Astrocyte (in vitro differentiated cells and primary cell): ENCODE results near the gene ZNF462. TPM values are rescaled to one million over a fixed set of nuclear protein-coding genes. Genes with fewer than 3 reads are reported as not detected.
"Not testable (repeated sequence)": the region's sequence is repeated elsewhere in the genome, so short reads cannot be mapped to it uniquely, and the experiment has no call there.

Source experiments
- DNase-seq: peaks from one replicate; pipeline ENCODE4 v3.0.0-alpha.2; 2010; ENCODE audit warnings: low read depth
- FAIRE-seq: peaks from 2 replicates; lab custom pipeline; 2011; peaks lifted over from hg19 to GRCh38; lab: Jason Lieb, UNC
- H2AFZ ChIP-seq: 2 replicates; pipeline ENCODE4 v1.6.0; 2012; ENCODE audit warnings: low read depth, low read length, inconsistent platforms
- H3K27ac ChIP-seq: 2 replicates; pipeline ENCODE4 v1.5.1; 2011; ENCODE audit warnings: low read depth, low read length, inconsistent platforms
- H3K27me3 ChIP-seq: 2 replicates; pipeline ENCODE4 v1.6.0; 2011; ENCODE audit warnings: low read length, inconsistent platforms; ENCODE audit not compliant: insufficient read depth
- H3K36me3 ChIP-seq: 2 replicates; pipeline ENCODE4 v1.5.1; 2011; ENCODE audit warnings: low read length, inconsistent platforms; ENCODE audit not compliant: insufficient read depth
- H3K4me1 ChIP-seq: 2 replicates; pipeline ENCODE4 v1.5.1; 2011; ENCODE audit warnings: low read length, inconsistent platforms; ENCODE audit not compliant: insufficient read depth
- H3K4me2 ChIP-seq: 2 replicates; pipeline ENCODE4 v1.6.0; 2012; ENCODE audit warnings: low read length, inconsistent platforms
- H3K4me3 ChIP-seq: 2 replicates; pipeline ENCODE4 v1.5.1; 2011; ENCODE audit warnings: low read depth, mild to moderate bottlenecking, low read length, inconsistent platforms; ENCODE audit not compliant: insufficient read depth
- H3K79me2 ChIP-seq: 2 replicates; pipeline ENCODE4 v1.6.0; 2012; ENCODE audit warnings: mild to moderate bottlenecking, low read length, inconsistent platforms; ENCODE audit not compliant: insufficient read depth
- H3K9ac ChIP-seq: 2 replicates; pipeline ENCODE4 v1.6.0; 2012; ENCODE audit warnings: mild to moderate bottlenecking, low read length, inconsistent platforms
- H3K9me3 ChIP-seq: 2 replicates; pipeline ENCODE4 v1.5.1; 2012; ENCODE audit warnings: low read depth, mild to moderate bottlenecking, low read length, inconsistent platforms; ENCODE audit not compliant: insufficient read depth
- H4K20me1 ChIP-seq: 2 replicates; pipeline ENCODE4 v1.6.0; 2012; ENCODE audit warnings: low read length, inconsistent platforms; ENCODE audit not compliant: insufficient read depth
- H3K27ac Mint-ChIP-seq: one replicate; pipeline ENCODE4 v1.8.0; 2021; ENCODE audit warnings: mild to moderate bottlenecking, mixed read lengths; ENCODE audit not compliant: unreplicated experiment
- H3K27me3 Mint-ChIP-seq: one replicate; pipeline ENCODE4 v1.8.0; 2021; ENCODE audit warnings: low read depth, mixed read lengths; ENCODE audit not compliant: unreplicated experiment
- H3K36me3 Mint-ChIP-seq: one replicate; pipeline ENCODE4 v1.8.0; 2021; ENCODE audit warnings: low read depth, mixed read lengths; ENCODE audit not compliant: unreplicated experiment
- H3K4me1 Mint-ChIP-seq: one replicate; pipeline ENCODE4 v1.8.0; 2021; ENCODE audit warnings: low read depth, mixed read lengths; ENCODE audit not compliant: unreplicated experiment
- H3K4me3 Mint-ChIP-seq: one replicate; pipeline ENCODE4 v1.8.0; 2021; ENCODE audit warnings: mild to moderate bottlenecking, moderate library complexity, mixed read lengths; ENCODE audit not compliant: unreplicated experiment
- H3K9me3 Mint-ChIP-seq: one replicate; pipeline ENCODE4 v1.8.0; 2021; ENCODE audit warnings: mild to moderate bottlenecking, mixed read lengths; ENCODE audit not compliant: unreplicated experiment
- EZH2 ChIP-seq: IDR thresholded peaks from 2 replicates; pipeline ENCODE4 v1.6.1; 2012; ENCODE audit warnings: mild to moderate bottlenecking, low read length, inconsistent platforms; ENCODE audit not compliant: insufficient read depth
- total RNA-seq: library from RNA; stranded (reverse); gene quantifications from 2 replicates; pipeline ENCODE4 v1.2.1, GENCODE V29; 2021
- TF ChIP-seq, protein P1 (sequence below): IDR thresholded peaks from 2 replicates; pipeline ENCODE4 v1.5.1; 2011; ENCODE audit warnings: low read depth, mild to moderate bottlenecking, inconsistent platforms, low read length, moderate library complexity; ENCODE audit not compliant: insufficient read depth

Gene ZNF462
- total RNA-seq, 1 donor from 2014 or later: 126 TPM

DNA sequence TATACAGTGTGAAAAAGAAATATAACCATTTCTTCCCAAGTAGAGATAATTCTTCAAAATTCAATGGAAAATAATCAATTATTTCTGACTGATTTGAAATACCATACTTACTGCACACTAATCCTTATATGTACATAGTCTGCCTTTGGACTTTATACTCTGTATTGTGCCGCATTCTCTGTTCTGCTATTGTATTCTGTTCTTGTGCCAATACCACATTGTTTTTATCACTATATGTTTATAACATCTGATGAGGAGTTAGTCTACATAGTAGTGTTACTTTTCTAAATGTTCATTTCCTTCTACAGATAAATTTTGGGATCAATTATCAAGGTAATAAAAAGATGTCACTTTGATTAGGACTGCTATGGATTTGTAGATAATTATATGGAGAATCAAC lies 16.7 kb upstream of the ZNF462 start:
- no peaks in the 10 kb centered on the region for H3K36me3 Mint-ChIP-seq
- no peak for FAIRE-seq

DNA sequence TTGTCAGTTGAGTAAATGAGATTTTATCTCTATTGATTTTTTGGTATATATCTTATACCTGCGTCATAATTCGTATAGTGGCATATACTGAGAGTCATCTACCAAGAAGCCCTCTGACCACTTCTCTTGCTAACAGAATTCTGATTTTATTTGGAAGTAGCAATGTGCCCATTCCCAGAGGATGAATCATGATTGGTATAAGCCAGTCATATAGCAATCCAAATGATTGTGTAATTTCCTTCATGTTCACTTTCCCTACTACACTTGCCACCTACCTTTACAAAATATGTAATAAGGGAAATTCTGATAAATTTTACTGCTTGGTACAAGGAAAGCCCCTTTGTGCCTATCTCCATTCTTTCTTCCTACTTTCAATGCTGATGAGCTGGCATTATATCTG lies 16.1 kb upstream of the ZNF462 start:
- H3K36me3 ChIP-seq: no peaks in the 10 kb centered on the region
- Mint-ChIP-seq H3K9me3 (no peaks in the 10 kb centered on the region), H3K36me3 (no peaks in the 10 kb centered on the region), H3K27ac (no peak overlapping the region), H3K4me3 (no peak overlapping the region), H3K4me1 (peaks cover 3% of the 10 kb centered on the region), H3K27me3 (no peaks in the 10 kb centered on the region)
- H3K9me3 ChIP-seq: no peaks in the 10 kb centered on the region
- H4K20me1 ChIP-seq: no peaks in the 10 kb centered on the region
- no peak overlapping the region for H2AFZ ChIP-seq
- no peak overlapping the region for H3K9ac ChIP-seq
- H3K27me3 ChIP-seq: no peaks in the 10 kb centered on the region
- no peak overlapping the region for H3K27ac ChIP-seq
- no peak overlapping the region for H3K4me3 ChIP-seq
- TF ChIP-seq, protein P1, sequence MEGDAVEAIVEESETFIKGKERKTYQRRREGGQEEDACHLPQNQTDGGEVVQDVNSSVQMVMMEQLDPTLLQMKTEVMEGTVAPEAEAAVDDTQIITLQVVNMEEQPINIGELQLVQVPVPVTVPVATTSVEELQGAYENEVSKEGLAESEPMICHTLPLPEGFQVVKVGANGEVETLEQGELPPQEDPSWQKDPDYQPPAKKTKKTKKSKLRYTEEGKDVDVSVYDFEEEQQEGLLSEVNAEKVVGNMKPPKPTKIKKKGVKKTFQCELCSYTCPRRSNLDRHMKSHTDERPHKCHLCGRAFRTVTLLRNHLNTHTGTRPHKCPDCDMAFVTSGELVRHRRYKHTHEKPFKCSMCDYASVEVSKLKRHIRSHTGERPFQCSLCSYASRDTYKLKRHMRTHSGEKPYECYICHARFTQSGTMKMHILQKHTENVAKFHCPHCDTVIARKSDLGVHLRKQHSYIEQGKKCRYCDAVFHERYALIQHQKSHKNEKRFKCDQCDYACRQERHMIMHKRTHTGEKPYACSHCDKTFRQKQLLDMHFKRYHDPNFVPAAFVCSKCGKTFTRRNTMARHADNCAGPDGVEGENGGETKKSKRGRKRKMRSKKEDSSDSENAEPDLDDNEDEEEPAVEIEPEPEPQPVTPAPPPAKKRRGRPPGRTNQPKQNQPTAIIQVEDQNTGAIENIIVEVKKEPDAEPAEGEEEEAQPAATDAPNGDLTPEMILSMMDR: no peak
- no peak for TF ChIP-seq EZH2
- DNase-seq (peak; percentile 37), FAIRE-seq (no peak)
- H3K4me1 ChIP-seq: no peaks in the 10 kb centered on the region
- H3K79me2 ChIP-seq: no peaks in the 10 kb centered on the region
- H3K4me2 ChIP-seq: no peak overlapping the region

More for the DNA sequence above, 16.7 kb upstream of the ZNF462 start:
- no peak overlapping the region for H3K4me3 ChIP-seq
- H3K27ac Mint-ChIP-seq: no peak overlapping the region
- no peak overlapping the region for H3K9ac ChIP-seq
- H3K27me3 ChIP-seq: no peaks in the 10 kb centered on the region
- no peaks in the 10 kb centered on the region for H3K4me1 ChIP-seq
- H2AFZ ChIP-seq: no peak overlapping the region
- H3K36me3 ChIP-seq: no peaks in the 10 kb centered on the region
- no peaks in the 10 kb centered on the region for H3K9me3 ChIP-seq
- H3K4me3 Mint-ChIP-seq: no peak overlapping the region
- H3K9me3 Mint-ChIP-seq: no peaks in the 10 kb centered on the region
- no peaks in the 10 kb centered on the region for H4K20me1 ChIP-seq
- H3K27ac ChIP-seq: no peak overlapping the region
- no peaks in the 10 kb centered on the region for H3K79me2 ChIP-seq
- no peak for DNase-seq
- H3K4me1 Mint-ChIP-seq: peaks cover 3% of the 10 kb centered on the region
- H3K27me3 Mint-ChIP-seq: no peaks in the 10 kb centered on the region
- no peak overlapping the region for H3K4me2 ChIP-seq
- TF ChIP-seq, protein P1: no peak
- no peak for TF ChIP-seq EZH2

DNA sequence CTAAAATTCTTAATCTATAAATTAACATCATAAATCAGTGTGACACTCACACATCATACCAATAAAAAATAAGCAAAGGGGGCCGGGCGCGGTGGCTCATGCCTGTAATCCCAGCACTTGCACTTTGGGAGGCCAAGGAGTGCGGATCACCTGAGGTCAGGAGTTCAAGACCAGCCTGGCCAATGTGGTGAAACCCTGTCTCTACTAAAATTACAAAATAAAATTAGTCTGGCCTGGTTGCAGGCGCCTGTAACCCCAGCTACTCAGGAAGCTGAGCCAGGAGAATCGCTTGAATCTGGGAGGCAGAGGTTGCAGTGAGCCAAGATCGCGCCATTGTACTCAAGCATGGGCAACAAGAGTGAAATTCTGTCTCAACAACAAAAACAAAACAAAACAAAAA lies 11.3 kb upstream of the ZNF462 start:
- not testable (repeated sequence) for H4K20me1 ChIP-seq, DNase-seq, H3K27ac ChIP-seq, H3K4me3 Mint-ChIP-seq, H2AFZ ChIP-seq, H3K27ac Mint-ChIP-seq, H3K36me3 ChIP-seq, H3K4me2 ChIP-seq, H3K9me3 ChIP-seq, H3K4me1 ChIP-seq, H3K36me3 Mint-ChIP-seq, H3K4me1 Mint-ChIP-seq, H3K9ac ChIP-seq, H3K79me2 ChIP-seq, H3K27me3 ChIP-seq, FAIRE-seq, H3K27me3 Mint-ChIP-seq, H3K9me3 Mint-ChIP-seq, H3K4me3 ChIP-seq
